Measurements from ENCODE around the gene BMP3.

The BMP3 gene

DNA sequence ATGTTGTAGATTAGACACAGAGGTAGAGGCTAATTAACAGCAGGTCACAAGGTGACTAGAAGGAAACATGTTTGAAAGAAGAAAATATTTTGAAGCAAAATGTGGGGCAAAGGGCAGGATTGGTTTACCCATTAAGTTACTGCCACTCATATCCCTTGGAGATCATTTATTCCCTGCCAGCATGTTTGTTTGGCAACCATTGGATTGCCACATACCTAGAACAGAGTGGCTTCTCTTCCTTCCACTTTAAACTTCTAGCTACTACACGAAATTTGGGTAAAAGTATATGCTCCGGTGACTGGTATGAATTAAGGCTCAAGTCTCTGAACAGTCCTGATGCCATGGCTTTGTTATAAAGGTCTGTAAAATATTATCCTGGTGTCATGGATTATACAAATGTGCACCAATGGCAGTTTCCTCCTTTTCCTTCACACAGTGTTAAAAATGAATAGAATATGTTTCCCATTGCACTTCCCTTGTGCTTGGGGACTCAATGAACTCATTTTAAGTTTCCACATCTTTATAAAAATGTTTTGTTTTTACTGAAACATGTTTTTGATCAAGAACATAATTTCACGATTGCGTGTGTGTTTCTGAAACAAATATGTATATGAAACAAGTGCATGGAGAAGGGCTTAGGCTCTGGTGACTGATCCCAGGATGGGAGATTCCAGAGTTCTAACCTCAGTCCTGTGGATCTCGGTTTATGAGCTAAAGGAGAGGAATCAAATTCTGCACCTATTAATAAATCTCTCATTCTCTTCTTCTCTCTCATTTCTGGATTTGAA is 12.3 kb downstream of the BMP3 start:
- DNase-seq, result no peak

DNA sequence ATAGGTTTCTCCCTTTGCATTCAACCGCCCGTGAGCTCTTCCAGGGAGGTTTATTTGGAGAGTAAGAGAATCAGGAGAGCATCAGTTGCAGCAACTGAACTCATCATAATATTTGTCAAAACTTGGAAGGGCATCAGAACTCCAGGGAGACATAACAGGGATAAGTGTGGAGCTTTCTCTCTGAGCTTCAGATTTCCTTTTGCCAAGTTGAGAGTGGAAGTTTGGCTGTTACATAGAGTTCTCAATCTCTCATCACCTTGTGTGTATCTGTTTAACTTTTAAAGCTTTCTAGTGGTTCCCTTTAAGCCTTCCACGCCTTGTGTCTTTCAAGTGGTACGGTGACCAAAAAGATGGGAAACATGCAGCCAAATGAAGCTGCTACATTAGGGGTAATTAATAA is 18.8 kb downstream of the BMP3 start:
- no peak for DNase-seq

DNA sequence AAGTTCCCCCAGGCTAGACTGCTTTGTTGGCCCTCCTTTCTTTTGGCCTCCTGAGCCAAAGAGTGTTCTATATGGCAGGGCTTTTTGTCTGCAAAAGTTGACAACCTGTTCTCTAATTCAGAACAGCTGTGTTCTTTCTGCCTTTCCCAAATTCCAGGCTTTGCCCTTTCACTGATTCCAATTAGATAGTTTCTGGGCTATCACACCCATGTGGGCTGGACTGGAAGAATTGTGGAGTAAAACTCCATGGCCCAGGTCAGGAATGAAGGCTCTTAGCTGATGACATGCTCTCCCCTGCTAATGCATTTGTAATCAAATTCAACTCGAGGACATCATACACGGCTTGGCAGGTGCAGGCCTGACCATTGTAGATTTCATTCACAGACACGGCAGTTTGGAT is 19.4 kb downstream of the BMP3 start:
- DNase-seq, result no peak

DNA sequence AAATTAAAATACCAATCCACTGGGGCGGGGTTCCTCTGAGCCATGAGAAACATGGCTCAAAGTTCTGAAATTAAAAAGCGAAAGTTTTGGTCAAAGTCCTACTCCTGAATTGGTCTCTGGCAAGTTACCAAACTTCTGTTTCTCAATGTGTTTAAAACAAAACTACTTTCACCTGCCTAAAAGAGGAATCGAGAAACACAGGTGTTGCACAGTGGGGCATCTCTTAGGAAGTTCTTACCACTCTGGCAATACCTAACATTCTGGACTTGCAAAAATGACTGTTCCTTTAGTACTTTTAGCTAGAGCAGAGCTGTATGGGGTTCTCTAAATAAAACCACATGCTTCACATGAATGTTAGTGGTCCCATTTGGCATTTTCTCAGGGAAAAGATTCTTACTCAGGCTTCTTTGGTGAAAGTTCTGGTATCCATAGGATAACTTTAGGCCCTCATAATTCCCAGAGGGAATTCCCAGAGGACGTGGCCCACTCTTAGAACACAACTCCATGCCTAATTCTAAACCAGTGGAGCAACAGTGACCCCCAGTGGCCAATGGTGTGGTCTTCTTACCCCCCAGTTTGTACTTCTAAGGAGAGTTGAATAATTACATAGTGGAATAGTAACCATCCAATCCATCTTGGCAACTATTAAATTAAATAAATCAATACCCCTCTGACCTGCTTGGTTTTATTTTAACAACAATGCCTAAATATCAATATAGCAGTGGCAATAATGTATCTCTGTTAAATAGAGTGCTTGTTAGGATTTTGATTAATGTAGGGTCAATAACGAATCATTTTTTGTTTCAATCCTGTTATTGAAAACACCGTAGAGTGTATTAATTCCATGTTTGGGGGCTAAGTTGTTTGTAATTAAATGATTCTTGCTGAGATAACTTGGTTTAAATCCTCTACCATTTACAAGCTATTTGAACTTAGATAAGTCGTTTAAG is 21.9 kb downstream of the BMP3 start:
- DNase-seq, result no peak

DNA sequence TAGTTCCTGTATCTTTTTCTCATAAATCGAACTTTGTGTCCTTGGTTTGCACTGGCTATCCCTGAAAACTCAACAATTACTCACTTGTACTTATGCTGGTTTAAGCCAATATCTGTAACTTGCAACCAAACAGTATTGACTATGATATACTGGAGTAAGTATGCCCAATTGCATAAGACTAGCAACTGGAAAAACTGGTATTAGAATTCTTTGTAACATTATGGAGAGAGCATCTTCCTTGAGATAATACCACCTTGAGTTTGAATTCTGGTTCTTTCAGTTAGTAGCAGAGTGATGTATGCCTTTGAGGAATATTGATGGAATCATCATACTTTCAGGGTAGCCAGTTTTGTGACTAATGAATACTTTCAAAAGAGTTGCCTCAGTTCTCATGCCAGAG is 28.1 kb downstream of the BMP3 start:
- no peak for DNase-seq

DNA sequence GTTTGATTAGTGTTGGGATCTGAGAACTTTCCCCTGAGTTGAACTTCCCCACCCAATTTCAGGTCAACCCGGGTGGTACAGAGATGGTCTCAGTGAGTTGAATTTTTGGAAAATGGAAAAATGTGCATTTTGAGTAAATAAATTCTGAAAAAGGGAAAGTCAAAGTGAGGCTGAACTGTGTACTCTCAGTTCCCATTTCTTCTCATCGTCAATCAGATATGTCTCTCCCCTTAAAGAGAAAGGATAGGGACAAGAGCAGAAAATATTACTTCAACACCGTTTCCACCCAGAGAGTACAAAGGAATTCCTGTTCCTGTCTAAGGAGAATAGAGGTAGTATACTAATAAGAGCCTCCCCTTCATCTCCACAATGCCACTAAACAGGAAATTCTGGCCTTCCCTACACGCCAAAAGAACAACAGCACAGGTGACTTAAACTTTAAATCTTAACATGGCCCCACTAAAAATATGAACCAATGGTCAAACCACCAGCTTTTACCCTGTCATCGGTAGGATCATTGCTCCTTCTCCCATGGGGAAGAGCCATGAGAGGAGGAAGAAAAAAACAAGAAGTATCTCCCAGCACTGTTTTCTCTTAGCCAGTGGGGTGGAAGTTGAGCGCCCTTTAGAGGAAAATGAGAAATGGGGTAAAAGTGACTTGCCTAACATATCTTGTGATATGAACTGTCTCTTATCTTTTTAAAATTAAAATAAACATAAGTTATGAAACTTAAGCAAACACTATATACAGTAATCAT is 30.3 kb downstream of the BMP3 start:
- no peak for DNase-seq

DNA sequence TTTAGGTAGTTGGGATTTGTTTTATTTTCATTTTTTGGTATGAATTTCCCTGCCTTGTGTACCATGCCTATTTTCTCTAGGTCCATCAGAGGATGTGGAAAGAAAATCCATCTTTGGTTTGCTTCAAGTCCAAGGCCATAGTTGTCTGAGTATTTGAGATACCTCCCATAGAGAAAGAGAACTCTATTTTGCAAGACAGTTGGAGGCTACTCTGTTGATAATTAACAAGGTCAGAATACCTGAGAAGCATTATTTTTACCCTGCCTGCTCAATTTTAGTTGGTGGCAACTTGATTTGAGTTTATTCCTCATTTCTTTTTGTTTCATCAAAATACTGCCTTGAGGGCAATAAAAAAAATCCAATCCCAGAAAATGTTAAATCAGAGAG is 30.8 kb downstream of the BMP3 start:
- no peak for DNase-seq

DNA sequence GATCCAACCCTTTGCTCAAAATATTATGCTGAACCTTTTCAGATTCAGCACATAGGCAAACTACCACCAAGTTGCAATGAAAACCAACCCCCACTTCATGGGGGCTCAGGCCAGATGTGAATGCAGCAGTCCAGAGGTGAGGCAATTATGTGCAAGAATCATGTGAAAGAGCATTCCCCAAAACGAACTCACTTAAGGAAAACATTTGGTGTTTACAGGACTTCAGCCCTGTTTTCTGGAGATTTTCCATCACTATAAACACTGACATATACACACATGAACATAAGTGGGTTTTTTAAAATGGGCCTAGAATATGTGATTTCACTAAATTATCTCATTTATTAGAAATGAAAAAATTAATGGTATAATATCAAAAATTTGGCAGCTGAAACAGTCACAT is 31.5 kb downstream of the BMP3 start:
- DNase-seq, result no peak

DNA sequence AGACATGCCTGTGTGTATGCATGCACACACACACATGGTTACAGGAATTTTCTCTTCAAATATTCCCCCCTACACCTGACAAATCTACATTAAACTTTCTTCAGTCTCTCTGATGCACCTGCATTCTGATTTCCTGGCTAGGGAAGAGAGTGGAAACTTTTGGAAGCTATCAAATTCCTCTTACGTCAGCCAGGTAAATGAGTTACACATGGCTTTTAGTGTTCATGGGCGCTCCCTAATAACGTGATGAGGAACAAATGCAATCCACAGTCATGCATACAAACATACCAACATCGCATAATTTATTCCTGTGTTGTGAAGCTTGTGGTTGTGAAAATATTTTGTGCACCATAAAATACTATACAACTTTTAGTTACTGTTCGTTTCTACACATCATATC is 34.9 kb downstream of the BMP3 start:
- DNase-seq, result no peak

DNA sequence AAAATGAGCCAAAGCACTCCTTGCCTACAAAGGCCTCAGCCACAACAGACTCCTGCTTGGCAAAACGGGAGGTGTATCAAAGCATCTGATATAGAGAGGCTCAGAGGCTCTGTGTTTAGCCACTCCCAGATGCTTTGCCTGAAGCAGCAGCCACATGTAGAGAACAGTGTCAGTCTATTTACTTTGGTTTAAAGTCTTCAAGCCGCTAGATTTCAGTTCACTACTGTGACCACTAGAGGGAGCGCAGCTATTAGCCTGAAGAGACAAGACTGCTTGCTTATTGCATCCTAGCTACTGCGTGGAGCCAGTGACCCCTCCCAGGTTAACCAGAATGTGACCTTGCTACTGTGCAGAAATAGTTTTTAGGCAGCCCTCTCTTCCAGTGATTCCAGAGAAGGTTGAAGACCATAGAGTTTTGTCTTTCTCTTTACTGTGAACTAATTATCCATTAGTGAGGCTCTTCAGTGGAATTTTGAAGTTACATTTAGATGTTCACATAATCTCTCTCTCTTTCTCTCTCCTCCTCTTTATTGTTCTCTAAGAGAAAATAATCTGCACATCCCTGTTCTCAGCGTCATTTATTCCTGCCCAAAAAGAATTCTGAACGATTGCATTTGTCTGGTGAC is 39.3 kb downstream of the BMP3 start:
- DNase-seq, result peak; percentile 63

DNA sequence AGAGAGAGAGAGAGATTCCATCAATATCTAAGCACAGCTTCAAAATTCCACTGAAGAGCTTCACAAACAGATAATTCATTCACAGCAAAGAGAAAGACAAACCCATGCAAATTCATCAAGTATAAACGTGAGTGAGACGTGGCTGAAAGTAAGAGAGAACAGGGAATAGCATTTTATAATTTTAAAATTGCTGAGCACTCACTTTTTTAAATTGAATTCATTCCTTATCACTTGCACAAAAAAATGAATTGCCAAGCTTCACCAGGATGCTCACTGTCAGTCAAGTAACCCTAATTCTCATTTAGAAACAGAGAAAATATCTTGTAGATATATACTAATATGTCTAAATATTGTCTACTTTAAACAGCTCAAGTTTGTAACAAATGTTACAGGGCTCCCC is 40.5 kb downstream of the BMP3 start:
- DNase-seq, result no peak

DNA sequence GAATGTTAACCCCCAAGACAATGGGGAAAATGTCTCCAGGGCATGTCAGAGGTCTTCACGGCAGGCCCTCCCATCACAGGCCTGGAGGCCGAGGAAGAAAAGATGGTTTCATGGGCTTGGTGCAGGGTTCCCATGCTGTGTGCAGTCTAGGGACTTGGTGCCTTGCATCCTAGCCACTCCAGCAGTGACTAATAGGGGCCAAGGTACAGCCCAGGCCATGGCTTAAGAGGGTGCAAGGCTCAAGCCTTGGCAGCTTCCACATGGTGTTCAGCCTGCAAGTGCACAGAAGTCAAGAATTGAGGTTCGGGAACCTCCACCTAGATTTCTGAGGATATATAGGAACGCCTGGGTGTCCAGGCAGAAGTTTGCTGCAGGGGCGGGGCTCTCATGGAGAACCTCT is 50.6 kb downstream of the BMP3 start:
- DNase-seq, result no peak

DNA sequence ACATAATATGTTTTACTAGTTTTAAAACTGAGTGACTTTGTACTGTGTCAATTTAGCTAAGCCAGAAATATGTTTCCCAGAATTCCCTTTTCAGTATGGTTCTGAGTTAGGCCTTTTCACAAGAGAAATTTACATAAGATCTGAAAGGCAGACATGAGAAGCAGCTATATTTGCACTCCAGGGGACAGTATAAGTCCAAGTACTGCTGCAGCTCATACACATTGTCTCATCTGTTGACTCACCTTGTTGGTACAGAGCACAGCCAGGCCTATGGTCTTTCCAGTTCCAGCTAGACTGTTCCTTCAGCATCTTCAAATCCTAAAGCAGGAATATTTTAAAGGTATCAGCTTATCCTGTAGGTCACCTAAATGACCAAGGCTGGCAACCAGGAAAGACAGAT is 53.5 kb downstream of the BMP3 start:
- no peak for DNase-seq

DNA sequence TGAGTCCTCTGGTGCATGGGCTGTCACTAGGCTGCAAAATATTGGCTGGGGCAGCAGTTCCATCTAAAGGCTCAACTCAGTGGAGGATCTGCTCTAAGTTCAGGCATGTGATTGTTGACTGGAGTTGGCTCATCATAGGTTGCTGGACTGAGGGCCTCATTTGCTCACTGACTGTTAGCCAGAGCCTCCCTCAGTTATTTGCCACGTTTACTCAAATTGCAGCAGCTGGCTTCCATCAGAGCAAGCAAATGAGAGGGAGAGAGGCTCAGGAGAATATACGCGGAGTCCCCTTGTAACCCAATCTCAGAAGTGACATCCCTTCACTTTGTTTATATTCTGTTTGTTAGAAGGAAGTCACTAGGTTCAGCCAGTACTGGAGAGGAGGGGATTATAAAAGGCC is 54.1 kb downstream of the BMP3 start:
- DNase-seq, result no peak

DNA sequence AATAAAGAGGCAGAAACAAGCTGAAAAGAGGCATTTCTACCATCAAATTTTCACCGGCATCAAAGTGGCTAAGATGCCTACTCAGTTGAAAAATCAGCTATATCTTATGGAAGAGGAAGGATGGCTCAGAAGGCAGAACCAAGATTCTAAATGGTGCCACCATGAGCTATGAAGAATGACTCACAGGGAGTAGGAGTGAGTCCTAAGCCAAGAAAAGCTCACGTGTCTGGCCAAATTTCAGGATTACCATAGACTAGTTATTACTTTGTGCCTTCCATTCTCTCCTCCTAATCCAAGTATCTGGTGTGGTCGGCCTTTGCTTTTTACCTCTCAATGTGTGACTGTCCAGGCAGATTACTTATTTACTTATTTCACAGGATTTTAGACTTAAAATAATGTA is 54.8 kb downstream of the BMP3 start:
- DNase-seq, result no peak

DNA sequence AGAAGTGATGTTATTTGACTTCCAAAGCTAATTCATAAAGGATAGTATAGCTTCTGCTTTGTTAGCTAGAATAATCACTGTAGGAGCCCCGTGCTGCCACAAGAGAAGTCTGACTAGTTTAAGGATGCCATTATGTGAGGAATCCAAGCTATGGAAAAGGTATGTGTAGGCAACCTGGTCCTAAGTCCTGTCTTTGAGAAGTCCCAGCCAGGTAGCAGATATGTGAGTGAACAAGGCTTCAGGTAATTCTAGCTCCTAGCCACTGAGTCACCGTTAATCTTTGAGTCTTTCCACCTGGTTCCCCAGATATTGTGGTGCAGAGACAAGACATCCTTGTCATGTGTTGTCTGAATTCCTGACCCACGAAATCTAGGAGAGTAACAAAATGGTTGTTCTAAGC is 55.5 kb downstream of the BMP3 start:
- DNase-seq, result no peak

DNA sequence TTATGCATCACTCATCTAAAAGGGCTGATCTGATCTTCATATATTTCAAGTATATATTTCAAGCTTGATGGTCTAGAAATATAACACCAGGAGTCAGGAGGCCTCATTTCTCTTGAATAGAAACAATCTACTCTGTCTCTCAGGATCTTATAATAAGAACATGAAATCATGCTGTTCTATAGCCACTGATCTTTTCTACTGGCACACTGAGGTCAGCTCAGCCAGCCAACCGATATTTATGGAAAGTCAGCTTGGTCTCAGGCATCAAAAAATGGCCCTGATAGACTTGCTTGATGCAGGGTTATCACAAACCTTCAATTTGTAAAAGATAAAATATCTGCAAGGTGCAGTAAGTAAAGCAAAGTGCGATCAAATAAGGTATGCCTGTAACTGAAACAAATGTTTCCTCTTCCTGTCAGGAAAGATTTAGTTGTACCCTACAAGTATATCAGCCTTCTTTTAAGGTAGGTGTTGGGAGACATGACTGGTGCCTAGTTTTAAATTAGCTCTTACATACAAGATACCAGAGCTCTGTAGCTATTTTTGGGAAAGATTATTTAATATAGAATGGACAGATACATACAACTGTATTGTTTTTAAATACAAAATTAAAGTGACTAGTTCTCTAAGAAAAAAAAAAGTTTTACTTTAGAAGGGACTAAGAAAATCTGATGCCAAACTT is 63.4 kb downstream of the BMP3 start:
- DNase-seq, result no peak

DNA sequence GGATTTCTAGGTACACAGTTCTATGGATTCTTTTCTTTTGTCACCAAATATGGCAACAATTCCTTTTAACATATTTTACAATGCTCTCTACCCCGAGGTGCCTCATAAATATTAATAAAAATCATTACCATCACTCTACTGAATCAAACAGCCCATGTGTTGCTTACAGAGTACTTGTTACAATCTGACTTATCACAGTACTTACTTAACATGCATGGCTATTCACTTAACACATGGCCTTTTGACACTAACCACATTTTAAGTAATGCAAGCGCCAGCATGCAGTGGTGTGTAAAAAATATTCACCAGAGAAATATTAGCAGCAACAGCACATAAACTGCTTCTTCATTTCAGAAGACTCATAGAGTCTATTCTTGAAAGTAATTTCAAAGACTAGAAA is 64.9 kb downstream of the BMP3 start:
- DNase-seq, result no peak

DNA sequence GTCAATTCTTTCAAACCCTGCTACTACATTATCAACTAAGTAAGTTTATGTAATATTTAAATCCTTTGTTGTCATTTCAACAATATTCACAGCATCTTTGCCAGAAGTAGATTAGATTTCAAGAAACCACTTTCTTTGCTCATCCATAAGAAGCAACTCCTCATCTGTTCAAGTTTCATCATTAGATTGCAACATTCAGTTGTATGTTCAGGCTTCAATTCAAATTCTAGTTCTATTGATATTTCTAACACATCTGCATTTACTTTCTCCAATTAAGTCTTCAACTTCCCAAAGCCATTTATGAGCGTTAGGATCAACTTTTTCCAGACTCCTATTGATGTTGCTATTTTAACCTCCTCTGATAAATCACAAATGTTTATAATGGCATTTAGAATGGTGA is 66.1 kb downstream of the BMP3 start:
- DNase-seq, result no peak

DNA sequence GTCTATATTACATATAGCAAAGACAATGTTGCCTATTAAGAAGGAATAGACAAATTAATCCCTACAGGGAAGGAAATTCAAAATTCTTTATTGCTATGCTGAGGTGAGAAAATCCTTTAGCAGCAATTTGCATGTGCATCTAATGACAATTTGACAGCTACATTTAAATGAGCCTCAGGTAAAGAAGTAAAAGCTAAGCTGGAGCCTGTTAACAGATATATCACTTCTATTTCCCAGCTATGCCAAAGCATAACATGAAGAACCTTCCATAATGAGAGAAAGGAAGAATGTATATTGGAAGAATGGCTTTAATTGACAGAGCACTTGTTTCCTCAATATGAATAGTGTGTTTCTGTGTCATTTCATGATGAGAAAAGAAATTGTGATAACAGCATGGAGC is 71.6 kb downstream of the BMP3 start:
- no peak for DNase-seq

DNA sequence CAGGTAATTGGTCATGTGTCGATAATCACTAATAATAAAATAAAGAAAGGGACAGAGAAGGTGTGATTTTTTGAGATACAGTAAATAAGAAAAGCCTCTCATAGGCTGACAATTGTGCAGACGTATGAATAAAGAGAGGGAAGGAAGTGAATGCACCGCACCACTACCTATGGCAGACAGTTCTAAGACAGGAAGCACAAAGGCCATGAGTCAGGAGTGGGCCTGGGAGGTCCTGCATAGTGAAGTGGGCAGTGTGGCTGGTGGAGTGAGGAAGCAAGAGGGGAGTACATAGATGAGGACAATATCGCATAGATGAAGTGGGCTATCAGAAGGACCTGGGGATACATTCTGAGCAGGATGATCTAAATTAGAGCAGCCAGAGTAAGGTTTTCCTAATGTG is 75.6 kb downstream of the BMP3 start:
- no peak for DNase-seq

All from NCI-H1417 treated with DMSO at 0.1 percent for 48 hours (cell line).